Fibroblast of skin of right quadriceps (primary cell): ENCODE measurements around the gene WSCD2.

ENCODE experiments used
- DNase-seq: peaks from one replicate; pipeline ENCODE4 v3.0.0-alpha.2; 2013

WSCD2 gene

DNA sequence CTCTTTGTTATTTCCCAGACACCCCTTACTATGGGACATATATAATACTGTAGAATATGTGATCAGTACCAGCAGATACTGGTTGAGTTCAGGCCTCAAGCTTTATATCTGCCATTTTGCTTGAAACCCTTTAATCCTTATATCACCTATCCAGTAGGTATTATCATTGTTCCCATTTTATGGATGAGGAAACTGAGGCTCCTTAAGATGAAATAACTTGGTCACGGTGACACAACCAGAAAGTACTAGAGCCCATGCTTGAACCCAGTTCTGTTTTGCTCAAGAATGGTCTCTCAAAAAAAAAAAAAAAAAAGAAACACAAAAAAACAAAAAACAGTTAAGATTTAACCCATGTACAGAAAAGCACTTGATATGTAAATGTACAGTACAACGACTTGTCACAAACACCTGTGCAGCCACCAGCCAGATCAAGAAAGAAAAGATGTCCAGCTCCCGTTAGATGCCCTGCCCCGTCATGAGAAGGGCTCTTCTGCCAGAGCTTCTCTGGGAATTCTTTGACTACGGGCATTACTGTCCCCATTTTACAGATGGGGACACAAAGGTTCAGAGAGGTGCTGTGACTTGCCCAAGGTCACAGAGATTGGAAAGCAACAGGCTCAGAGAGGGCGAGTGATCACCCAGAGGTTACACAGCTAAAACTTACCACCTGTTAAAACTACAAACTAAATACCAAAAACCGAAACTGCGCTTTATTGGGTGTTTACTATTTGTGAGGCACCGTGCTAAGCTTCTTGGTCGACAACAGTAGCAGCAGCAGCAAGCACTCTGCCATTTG is 669 bp upstream of the WSCD2 start:
- DNase-seq, result no peak

DNA sequence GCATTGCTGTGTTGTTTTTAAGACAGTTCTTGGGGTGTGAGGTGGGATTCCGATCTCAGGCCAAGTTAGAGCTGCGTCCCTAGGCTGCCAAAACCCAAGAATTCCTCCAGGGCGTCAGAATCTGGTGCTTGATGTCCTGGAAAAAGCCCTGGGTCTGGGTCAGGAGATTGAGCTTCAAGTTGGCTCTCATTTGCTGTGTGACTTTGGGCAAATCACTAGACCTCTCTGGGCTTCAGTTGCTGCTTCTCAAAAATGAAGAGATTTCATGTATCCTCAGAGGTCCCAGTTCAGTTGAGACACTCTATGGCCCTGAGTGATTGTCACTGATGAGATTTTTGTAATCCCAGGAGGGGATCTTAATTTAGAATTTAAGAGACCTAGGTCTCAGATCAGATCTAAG is 1.9 kb downstream of the WSCD2 start:
- DNase-seq, result no peak

DNA sequence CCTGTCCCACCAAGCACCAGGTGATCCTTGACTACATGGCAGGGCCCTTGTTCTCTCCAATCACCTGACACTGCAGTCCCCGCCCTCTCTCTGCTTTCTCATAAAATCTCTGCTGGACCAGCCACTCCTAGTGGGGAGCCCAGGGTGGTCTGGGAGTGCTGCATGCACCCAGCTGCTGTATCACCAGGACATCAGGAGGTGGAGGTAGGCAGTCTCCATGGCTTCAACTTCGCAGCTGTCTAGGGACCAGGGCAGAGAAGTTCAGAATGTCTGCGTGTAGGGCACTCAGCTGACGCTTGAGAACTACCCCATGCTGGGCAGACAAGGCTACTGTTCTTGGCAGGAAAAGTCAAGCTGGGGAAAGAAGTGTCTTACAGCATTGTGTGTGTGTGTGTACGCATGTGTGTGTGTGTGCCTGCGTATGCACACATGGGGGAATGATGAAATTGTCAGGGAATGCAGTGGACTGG is 2.6 kb downstream of the WSCD2 start:
- no peak for DNase-seq

DNA sequence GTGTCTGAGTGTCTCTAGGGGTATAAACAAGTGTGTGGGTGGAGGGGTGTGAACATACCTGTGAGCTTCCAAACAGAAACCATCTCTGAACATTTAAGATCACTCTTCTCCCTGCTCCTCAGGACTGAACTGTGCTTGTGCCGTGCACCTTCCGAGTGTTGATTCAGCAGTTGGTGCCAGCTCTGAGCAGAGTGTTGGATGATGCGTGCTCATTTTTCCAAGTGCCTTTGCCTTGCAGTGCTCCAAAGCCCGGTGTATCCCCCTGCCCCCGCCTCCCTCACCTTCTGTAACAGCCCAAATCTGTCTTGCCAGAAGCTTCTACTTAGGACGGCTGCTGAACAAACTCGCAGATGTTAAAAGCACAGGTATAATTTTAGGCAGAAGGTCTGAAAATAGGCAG is 4.4 kb downstream of the WSCD2 start:
- DNase-seq, result no peak

DNA sequence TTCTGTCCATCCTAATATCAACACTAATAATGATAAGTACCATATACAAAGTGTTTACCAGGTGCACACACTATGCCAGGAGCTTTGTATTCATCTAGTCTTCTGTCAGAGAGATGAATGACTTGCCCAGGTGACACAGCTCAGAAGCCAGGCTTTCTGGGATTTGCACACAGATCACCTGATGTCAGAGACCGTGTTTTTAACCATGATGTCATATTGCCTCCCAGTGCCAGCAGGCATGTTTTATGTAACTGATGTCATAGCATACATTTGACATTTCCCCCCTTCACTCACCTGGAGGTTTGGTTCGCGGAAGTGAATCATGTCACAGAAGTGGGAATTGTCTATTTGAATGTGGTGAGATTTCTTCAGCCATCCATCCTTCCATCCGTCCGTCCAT is 5.7 kb downstream of the WSCD2 start:
- no peak for DNase-seq

DNA sequence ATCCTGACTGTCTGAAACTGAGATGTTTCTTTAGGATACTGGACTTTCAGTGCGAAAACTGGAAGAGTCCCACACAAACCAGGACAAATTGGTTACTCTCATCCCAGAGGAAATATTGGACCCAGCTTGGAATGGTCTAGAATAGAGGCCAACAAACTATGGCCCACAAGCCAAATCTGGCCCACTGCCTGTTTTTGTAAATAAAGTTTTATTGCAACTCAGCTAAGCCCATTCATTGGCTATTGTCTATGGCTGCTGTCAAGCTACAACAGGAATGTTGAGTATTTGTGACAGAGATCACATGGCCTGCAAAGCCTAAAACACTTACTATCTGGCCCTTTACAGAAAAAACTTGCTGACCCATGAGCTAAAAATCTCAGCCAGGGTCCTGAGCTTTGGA is 6.5 kb downstream of the WSCD2 start:
- no peak for DNase-seq

DNA sequence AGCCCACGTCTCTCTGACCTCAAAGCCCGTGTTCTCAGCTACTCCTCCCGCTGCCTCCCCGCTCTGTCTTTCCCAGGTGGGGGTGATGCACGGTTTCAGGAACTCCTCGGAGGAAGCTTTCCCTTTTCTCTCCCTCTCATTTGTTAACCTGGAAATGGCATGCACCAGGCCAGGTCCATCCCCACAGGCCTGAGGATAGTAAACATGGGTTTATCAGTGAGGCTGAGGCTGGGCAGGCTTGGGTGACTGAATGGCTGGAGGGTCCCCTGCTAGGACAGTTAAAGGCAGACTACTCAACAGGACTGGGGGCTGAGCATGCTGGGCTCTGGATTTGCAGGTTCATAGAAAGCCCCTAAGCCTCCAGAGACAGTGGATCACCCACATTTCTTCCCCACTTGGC is 7.6 kb downstream of the WSCD2 start:
- no peak for DNase-seq

DNA sequence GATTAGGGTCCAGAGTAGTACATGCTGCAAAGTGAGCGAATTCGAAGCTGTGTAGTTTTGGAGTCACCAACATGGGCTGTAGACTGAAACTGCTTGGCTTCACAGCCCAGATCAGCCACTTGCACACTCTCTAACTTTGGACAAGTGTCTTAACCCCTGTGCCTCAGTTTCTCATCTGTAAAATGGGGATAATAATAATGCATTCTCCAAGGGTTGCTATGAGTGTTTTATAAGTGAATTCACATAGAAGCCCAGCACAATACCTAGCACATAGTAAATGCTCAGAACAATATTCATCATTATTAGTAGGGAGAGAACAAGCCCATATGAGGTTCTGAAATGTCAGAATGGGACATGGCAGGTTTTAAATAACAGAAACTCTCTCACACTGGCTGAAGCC is 10.4 kb downstream of the WSCD2 start:
- DNase-seq, result no peak

DNA sequence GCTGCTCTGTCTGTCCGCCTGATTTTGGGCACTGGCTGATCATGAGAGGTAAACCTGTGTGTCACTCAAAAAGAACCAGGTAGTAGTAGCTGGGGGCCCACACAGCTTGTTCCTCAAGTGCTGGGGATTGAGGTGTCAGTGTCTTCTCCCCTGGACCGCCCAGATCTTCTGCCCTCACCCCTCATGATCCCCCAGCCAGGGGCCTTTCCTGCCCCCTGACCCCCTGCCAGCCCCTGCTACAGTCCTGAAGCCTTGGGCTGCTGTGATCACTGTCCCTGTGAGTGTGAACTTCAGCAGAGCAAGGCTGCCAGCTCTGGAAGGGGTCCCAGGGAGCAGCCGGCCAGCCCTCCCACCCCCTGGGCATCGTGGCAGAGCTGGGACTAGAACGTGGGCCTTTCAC is 11.4 kb downstream of the WSCD2 start:
- no peak for DNase-seq

DNA sequence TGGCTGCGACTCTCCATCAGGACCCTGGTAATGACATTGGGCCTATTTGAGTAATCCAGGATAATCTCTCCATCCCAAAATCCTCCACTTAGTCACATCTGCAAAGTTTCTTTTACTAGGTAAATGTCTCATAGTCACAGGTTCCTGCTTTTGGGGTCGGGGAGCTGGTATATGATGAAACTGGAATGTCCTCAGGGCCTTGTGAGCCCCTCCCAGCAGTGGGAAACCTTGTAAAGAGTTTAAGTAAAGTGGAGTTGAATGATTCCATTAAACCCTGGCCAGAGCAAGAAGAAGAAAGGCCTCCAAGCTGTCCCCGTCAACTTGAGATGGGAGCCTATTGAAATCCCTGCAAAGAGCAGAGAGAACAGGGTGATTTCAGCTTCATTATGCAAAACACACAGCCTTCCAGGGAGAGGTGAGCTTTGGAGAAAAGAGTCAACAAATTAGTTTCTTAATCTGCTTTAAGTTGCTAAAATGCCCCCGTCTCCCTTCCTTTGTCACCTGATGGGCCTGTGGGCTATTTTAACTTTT is 12.6 kb downstream of the WSCD2 start:
- no peak for DNase-seq

DNA sequence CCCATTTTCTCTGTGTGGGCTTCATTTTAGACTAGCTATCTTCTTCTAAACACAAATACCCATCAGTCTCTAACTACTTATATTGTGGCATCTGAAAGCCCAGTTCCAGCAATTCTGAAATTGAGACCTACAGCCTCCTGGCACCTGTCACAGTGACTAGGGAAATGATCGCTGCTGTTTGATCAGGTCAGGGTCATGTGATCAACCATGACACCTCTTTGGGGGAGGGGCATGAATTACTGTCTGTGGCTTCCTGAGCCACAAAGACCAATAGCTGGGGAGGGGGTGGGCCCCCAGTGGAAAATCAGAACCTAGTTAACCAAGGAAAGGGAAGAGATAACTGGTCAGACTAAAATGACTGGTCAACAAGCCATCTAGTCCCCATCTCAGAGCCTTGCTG is 14.1 kb downstream of the WSCD2 start:
- DNase-seq, result no peak

DNA sequence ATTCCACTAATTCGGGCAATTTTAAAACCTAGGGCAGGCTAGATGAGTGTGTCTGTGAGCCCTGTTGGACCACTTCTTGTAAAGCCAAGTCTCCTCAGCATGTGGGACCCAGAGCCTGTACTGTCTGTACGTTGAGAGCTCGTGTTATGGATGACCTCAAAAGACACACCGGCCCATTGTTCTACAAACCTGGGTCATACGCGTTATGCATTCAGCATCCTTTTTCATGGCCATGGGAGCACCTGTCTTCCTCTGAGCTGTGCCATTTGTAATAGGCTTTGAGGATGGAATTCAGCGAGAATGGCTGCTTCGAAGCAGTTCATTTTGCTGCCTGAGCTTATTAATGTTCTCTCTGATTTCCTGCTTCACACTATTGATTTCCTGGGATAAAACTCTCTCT is 15.0 kb downstream of the WSCD2 start:
- DNase-seq, result no peak

DNA sequence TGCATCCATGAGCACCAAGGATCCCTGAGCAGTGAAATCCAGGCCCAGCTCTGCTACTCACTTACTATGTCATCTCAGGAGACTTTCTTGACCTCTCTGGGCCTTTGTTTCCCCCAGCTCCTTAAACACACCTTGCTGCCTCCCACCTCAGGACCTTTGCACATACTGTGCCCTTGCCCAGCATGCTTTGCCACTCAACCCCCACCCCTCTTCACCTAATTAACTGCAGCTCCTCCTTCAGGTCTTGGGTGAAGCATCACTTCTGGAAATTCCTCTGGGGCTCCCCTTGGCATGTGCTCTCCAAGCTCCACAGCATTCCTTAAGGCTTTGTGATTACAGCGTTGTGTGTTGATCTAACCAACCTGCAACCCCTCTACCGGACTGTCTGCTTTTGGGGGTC is 15.9 kb downstream of the WSCD2 start:
- no peak for DNase-seq

DNA sequence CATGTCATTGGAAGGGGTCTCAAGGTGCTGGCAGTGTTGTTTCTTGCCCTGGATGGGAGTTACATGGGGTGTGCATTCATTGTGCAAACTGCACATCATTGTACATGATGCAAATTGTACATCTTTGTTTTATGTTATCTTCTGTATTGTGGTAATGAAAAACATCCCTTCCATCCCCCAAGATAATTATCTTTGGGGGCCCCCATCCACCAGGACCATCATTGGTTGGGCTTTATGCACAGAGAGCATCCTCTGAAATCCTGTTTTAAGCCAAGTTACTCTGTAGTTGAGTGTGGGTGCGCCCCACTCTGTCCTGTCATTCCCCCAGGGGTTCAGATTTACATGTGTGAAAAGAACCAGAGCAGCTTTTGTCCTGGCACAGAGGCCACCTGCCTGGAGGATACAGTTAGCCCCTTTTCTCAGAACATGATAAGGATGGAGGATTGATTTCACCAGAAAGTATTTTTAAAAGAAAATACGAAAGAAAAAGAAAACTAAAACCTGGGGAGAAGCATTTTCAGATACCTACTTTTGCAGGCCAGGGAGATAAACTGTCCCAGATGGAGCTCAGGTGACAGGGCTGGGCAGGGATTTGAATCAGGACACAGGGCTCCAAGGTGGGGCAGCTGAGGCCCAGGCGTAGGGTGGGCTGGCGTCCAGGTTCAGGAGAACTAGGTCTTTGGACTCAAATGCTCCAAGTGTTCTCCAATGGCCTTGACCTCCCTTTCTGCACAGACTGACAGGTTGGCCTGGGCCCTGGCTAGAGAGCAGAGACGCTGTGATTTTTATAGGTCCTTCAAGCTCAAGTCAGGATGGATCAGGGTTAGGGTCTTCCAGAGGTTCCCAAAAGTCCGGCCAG is 17.2 kb downstream of the WSCD2 start:
- no peak for DNase-seq

DNA sequence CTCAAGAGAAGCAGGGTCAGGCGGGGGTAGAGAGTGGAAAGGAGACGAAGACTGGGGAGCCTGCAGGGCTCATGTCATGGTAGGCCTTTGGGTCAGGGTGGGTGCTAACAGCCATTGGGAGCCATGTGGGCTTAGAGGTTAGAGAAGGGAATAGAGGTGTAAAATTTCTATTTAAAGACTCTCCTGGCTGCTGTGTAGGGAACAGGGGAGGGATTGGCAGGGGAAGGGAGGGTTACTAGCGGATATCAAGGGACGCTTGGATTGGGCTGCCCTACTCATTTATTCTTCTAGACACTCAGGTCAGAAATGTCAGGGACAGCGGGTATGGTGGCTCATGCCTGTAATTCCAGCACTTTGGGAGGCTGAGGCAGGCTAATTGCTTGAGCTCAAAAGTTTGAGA is 18.2 kb downstream of the WSCD2 start:
- no peak for DNase-seq

DNA sequence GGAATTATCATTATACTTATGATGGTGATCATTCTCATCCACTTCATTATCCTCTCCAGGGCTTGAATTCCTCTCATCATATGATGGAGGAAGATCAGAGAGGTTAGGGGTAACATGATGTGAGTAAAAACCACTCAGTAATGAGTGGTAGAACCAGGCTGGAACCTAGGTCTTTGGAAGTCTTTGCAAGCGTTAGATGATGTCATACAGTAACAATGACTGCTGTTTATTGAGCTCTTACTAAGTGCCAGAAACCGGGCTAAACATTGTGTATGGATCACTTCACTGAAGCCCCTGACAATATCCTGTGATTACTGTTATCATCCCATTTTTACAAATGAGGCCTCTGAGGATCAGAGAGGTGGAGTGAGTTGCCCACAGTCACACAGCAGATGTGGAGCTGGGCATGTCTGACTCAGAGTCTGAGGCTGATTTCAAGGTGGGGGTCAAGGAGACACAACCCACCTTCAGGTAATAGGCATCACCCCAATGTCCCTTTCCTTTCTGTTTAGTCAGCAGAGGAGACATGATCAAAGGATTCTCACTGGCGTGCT is 19.5 kb downstream of the WSCD2 start:
- DNase-seq, result no peak

DNA sequence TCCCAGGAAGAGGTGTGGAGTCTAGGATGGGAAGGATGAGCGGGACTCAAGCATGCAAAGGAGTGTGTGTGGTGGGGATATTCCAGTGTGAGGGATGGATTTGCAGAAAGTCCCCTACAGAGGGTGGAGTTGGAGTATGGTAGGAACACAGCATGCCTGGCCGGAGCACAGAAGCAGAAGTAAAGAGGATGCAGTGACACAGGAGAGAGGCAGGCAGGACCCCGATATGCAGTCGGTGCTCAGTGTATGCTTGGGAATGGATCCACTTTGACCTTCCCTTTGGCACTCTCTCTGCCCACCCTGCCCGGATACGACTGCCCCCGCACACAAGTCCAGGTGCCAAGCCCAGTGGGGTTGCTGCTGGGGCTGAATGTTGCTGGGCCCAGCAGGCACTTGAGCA is 21.3 kb downstream of the WSCD2 start:
- no peak for DNase-seq

DNA sequence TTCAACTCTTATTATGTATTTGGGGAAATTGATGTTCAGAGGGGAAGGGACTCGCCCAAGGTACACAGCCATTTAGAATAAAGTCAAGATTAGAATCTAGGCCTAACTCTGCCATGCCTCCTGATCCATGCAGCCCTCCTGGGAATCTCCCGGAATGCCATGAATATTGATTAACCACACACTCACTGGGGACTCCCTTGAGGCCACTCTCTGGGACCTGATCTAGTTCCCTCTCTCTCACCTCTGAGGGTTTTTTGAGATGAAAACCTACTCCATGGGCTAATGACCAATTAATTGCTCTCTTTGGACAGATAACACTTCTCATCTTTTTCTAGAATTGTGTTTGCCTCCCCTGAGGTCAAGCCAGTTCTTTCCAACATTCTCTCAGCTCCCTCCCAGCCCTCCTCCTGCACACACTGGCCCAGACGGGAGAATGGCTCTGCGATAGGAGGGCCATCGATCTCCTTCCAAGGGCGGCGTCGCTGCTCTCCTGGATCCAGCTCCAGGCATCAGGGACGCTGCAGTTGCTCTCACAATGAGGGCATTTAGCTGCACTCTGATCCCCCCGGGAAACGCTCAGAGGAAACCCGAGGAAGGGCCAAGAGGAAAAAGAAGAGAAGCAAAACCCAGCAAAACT is 22.6 kb downstream of the WSCD2 start:
- DNase-seq, result no peak

DNA sequence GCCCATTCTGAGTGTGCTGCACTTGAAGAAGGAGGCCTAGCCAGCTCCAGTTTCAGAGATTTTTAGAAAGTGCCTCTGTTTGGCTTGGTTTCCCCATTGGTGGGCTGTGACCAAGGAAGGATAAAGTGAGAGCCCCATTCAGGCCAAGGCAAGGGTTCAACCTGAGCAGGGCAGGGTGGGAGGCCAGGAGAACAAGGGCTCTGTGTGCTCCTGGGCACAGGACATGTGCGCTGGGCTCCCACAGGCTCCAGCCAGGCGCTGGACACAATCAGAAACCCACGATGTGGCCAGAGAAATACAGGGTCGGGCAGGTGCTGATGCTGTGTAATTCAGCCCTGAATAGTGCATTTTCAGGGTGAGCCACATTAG is 23.1 kb downstream of the WSCD2 start:
- DNase-seq, result no peak

DNA sequence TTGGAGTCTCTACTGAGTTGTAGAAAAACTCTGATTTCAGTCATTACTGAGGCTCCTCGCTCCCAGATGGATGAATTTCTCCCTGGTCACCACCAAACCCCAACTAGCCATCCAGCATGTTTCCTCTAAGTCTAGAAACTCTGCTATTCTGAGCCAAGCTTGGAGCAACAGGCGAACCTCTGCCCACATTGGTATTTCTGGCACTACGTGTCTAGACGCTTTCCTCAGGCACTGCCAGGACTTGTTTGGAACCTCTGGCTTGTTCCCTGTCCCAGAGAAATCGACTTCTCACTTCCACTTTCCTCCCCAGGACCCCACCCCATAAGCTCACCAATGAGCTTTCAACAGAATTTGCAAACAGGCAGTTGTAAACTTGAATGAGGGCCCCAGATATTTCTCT is 27.6 kb downstream of the WSCD2 start:
- DNase-seq, result no peak

DNA sequence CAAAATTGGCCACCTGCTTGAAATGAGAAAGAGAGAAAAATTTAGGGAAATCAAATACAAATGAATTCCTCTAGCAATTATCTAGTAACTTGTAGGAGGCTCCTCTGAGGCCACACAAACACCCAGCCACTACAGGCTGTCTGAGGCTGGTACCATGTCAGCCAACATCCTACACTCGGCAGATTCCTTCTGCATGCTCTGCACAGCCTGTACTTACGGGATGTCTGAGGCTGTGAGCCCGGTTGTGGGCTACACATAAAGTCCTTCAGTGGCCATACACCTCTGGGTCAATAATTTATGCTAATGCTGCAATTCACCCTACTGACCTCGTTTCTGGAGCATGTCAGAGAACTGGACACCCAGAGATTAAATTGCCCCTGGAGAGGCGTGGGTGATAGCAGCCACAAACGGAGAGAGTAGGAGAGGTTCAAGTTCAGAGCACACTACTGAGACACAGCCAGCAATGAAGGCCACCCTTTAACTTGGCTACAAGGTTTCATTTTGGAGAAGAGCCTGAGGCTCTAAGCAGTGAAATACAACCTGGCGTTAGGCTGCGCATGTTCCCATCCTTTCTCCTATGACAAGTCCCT is 28.9 kb downstream of the WSCD2 start:
- DNase-seq, result no peak

DNA sequence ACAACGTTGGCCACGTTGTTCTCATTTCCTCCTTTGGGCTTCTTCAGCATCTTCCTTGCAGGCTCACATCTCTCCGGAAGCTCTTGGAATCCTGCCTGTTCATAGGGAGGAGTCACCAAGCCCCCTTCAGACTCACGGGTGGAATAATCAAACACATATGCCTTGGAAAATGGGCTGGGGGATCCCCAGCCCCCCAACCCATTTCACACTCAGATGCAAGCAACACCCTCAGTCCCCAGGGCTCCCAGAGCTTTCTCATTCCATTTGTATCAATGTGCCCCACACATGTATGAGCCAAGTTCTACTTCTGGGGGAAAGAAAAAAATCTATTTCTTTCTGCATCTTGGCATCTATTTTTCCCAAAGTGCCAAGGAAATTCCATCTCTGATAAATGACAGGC is 33.1 kb downstream of the WSCD2 start:
- DNase-seq, result no peak

DNA sequence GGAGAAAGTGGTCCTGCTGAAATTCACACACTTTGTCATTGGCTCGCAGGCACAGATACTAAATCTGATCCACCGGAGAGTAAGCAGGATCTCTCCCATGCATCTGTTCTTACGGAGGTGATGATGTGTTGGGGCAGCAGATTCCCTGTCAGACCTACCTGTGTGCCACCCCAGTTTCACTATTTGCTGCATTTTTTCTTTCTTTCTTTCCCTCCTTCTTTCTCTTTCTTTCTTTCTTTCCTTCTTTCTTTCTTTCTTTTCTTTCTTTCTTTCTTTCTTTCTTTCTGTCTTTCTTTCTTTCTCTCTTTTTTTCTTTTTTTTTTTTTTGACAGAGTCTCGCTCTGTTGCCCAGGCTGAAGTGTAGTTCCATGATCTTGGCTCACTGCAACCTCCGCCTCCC is 37.4 kb downstream of the WSCD2 start:
- DNase-seq, result no peak
